Hematopoietic multipotent progenitor cell (in vitro differentiated cells): ENCODE measurements around the gene CARNS1. TPM values are rescaled to one million over a fixed set of nuclear protein-coding genes. Genes with fewer than 3 reads are reported as not detected.
A peak's percentile ranks its signal among the peaks of the same experiment; 100 is the strongest.
"Not testable (repeated sequence)": the region's sequence is repeated elsewhere in the genome, so short reads cannot be mapped to it uniquely, and the experiment has no call there.

Experiments
- DNase-seq, 3 donors: peaks; one replicate each; pipeline ENCODE4 v3.0.0-alpha.2; 2011 to 2015; ENCODE audit warnings: low read depth in 2 of 3, low spot score in 2 of 3
- total RNA-seq: library from RNA; depleted of rRNA; stranded (reverse); fragments of >200 nt; gene quantifications from one replicate; pipeline ENCODE4 v1.2.3, GENCODE V29; 2012

The CARNS1 gene
- total RNA-seq, 1 donor, result 3.0 TPM

GRCh38 chr11:67427364-67427859 lies 11.9 kb downstream of the CARNS1 start:
- DNase-seq, result not testable (repeated sequence)

GRCh38 chr11:67428052-67429001 lies 12.8 kb downstream of the CARNS1 start, which contains the start of gene RPS6KB2:
Gene RPS6KB2 (plus strand): TSS chr11:67428494. CDS start chr11:67428546, 52 bp downstream.
- peak; percentile 96 to 98 (median 98) for DNase-seq

GRCh38 chr11:67429038-67429668 lies 13.7 kb downstream of the CARNS1 start:
- no peak for DNase-seq

GRCh38 chr11:67429722-67430121 lies 14.2 kb downstream of the CARNS1 start:
- DNase-seq, result no peak

GRCh38 chr11:67431346-67432249 lies 16.1 kb downstream of the CARNS1 start:
- DNase-seq, result no peak

- DNase-seq, result no peak
These were observed 17.3 kb downstream of the CARNS1 start for GRCh38 chr11:67432655-67433349.

- no peak for DNase-seq
These were observed 18.3 kb downstream of the CARNS1 start for GRCh38 chr11:67433536-67434394.

- no peak for DNase-seq
These were observed 19.0 kb downstream of the CARNS1 start for GRCh38 chr11:67434395-67434881.

- no peak for DNase-seq
These were observed 19.7 kb downstream of the CARNS1 start for GRCh38 chr11:67435031-67435726.

- no peak for DNase-seq
These were observed 20.4 kb downstream of the CARNS1 start for GRCh38 chr11:67435727-67436458.

GRCh38 chr11:67436459-67437081 lies 21.1 kb downstream of the CARNS1 start:
- DNase-seq, result peak in 1 of 3 donors; percentile 33

GRCh38 chr11:67437082-67437808 lies 21.8 kb downstream of the CARNS1 start, which contains the start of gene PTPRCAP:
Gene PTPRCAP (minus strand): TSS chr11:67437682. CDS start chr11:67437619, 63 bp downstream.
- DNase-seq, result peak in 1 of 3 donors; percentile 62

GRCh38 chr11:67437809-67438157 lies 22.3 kb downstream of the CARNS1 start:
- no peak for DNase-seq

- DNase-seq, result no peak
These were observed 22.9 kb downstream of the CARNS1 start for GRCh38 chr11:67438158-67438902.
